Fibroblast of the aortic adventitia (primary cell): ENCODE measurements around the gene CREB3L2. TPM values are rescaled to one million over a fixed set of nuclear protein-coding genes. Genes with fewer than 3 reads are reported as not detected.

Experiments
- DNase-seq: peaks from one replicate; pipeline ENCODE4 v3.0.0-alpha.2; 2010; ENCODE audit warnings: low read depth
- H3K4me3 ChIP-seq: 2 replicates; pipeline ENCODE4 v1.5.1; 2011; ENCODE audit warnings: low read depth, mild to moderate bottlenecking, control low read depth, low read length, moderate library complexity
- total RNA-seq: library from RNA; depleted of rRNA; stranded (reverse); fragments of >200 nt; gene quantifications from 2 replicates; pipeline ENCODE4 v1.2.3, GENCODE V29; 2012; ENCODE audit warnings: low replicate concordance
- TF ChIP-seq, protein P1 (sequence below): IDR thresholded peaks from 2 replicates; pipeline ENCODE4 v1.5.1; 2011; ENCODE audit warnings: mild to moderate bottlenecking, low read length, control low read depth, inconsistent platforms; ENCODE audit not compliant: insufficient read depth

Gene CREB3L2
- total RNA-seq, 1 donor = 36.8 TPM

- H3K4me3 ChIP-seq = no peak overlapping the region
- DNase-seq = no peak
- TF ChIP-seq, protein P1, sequence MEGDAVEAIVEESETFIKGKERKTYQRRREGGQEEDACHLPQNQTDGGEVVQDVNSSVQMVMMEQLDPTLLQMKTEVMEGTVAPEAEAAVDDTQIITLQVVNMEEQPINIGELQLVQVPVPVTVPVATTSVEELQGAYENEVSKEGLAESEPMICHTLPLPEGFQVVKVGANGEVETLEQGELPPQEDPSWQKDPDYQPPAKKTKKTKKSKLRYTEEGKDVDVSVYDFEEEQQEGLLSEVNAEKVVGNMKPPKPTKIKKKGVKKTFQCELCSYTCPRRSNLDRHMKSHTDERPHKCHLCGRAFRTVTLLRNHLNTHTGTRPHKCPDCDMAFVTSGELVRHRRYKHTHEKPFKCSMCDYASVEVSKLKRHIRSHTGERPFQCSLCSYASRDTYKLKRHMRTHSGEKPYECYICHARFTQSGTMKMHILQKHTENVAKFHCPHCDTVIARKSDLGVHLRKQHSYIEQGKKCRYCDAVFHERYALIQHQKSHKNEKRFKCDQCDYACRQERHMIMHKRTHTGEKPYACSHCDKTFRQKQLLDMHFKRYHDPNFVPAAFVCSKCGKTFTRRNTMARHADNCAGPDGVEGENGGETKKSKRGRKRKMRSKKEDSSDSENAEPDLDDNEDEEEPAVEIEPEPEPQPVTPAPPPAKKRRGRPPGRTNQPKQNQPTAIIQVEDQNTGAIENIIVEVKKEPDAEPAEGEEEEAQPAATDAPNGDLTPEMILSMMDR = no peak
Measured at GRCh38 chr7:137862358-137862757, 139.5 kb downstream of the CREB3L2 start.

DNA sequence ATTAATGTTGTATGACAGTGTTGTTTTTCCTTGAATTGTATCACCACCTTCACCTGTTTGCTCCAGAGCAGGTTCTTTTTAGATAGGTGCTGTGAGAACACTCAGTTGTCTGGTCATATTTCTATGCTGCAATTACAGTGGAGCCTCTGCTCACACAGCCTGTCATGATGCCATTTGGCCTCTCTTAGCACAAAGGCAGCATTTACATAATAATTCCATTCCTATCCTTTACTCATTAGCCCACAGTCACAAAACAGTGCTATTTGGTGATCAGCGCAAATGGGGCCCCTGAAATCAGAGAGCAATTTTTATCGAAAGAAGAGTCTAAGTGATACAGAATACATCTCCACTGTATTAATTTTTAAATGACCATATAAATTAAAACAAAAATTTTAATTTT lies 141.3 kb downstream of the CREB3L2 start:
- no peak for DNase-seq
- TF ChIP-seq, protein P1 = no peak
- H3K4me3 ChIP-seq = no peak overlapping the region

DNA sequence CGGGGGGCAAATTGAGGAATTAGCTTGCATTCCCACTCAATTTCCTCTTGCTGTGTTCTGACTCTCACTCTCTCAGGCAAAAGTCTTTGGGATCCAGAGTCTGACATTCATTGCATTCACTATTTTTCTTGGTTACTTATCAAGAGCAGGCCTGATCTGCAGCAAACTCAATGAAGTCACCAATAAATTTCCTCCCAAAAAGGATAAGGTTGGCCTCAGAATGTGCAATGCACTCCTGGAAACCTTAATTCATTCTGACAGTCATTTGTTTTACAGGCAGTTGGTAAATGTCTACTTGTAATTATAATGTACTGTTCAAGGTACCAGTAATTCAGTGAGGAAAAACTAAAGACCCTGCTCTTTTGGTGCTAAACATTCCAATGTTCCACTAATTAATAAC lies 148.8 kb downstream of the CREB3L2 start:
- H3K4me3 ChIP-seq = no peak overlapping the region
- TF ChIP-seq, protein P1 = no peak
- no peak for DNase-seq

DNA sequence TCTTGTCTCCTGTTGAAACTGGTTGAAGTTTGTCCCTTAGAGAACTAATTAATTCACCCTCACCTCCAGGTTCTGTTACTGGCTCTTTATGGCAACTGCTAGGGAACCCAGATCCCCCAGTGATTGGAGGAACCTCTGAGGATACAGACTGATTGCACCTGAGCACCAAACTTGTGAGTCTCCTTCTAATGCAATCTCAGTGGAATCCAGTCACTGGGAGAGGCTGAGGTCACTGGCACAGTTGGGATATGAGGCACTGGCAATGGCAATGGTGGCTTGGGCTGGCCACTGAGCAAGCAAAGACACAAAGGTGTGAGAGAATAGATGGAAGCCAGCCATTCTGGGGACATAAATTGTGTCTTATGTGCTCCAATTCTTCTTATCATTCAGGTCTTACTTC lies 149.8 kb downstream of the CREB3L2 start:
- TF ChIP-seq, protein P1 = no peak

DNA sequence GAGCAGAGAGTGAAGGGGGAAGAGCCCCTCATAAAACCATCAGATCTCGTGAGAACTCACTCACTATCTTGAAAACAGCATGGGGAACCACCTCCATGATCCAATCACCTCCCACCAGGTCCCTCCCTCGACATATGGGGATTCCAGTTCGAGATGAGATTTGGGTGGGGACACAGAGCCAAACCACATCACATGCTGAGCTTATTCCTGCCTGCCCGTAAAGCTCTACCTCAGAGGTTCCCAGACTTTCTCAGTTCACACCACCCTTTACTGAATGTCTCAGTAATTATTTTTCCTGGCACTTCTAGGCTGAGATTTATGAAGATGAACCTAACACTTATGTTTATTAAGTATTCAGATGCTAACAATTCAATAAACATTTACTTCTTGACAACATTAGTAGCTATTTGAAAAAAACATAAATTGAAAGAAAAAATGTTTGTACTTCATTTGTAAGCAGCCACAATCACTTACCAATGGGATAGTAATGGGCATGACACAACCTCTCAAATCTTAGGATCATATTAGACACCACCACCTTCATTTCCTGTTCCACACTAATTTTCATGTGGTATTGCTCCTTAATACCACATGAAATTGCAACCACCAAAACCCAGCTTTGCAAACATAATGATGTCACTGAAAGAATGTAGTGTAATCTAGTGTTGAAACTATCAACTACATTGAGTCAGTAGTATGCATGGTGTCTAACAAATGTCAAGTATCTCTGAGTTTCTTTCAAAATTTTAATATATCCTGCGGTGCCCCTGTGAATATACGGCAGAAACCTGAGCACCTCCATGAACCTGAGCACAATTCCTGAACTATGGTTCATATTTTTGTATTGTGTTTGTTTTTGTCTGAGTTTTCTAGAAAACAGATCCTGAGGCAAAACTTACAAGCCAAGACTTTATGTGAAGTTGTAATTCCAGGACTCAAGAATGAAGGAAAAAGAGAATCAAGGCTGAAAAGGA lies 150.6 kb downstream of the CREB3L2 start:
- DNase-seq = no peak
- H3K4me3 ChIP-seq = no peak overlapping the region
- TF ChIP-seq, protein P1 = no peak

More for the DNA sequence above, 149.8 kb downstream of the CREB3L2 start:
- H3K4me3 ChIP-seq = no peak overlapping the region
- DNase-seq = no peak

GRCh38 chr7:137850571-137850970 lies 151.3 kb downstream of the CREB3L2 start:
- DNase-seq = no peak
- TF ChIP-seq, protein P1 = no peak
- no peak overlapping the region for H3K4me3 ChIP-seq
